Endothelial cell of umbilical vein (primary cell): ENCODE measurements around the gene C4orf50. TPM values are rescaled to one million over a fixed set of nuclear protein-coding genes. Genes with fewer than 3 reads are reported as not detected.

Source experiments
- BruUV-seq: library from RNA; stranded (reverse); fragments of 400-500 nt; replicated peaks from 2 replicates; lab custom pipeline; 2021; lab: Mats Ljungman, UMichigan
- CTCF ChIA-PET: fragments of 300-600, 350-600 bp; sonication (Branson Sonifier 250); formaldehyde crosslinking; loops from one replicate; lab custom pipeline; 2021; ENCODE audit warnings: antibody characterized with exemption, inconsistent platforms; lab: Charles Lee
- POLR2A ChIA-PET: fragments of 300-600, 350-600 bp; sonication (Branson Sonifier 250); formaldehyde crosslinking; loops from one replicate; lab custom pipeline; 2021; ENCODE audit warnings: antibody characterized with exemption, inconsistent platforms; lab: Charles Lee
- DNase-seq: peaks from one replicate; pipeline ENCODE4 v3.0.0-alpha.2; 2011; ENCODE audit warnings: low read depth, low spot score
- FAIRE-seq: peaks from 2 replicates; lab custom pipeline; 2011; peaks lifted over from hg19 to GRCh38; lab: Jason Lieb, UNC
- H2AFZ ChIP-seq: 2 replicates; pipeline ENCODE4 v1.6.0; 2012; ENCODE audit warnings: low read depth, low read length, control low read depth, inconsistent platforms
- H3K27ac ChIP-seq: 2 replicates; pipeline ENCODE4 v1.5.1; 2011; ENCODE audit warnings: low read depth, mild to moderate bottlenecking, control low read depth, low read length, moderate library complexity; ENCODE audit not compliant: insufficient read depth
- H3K27me3 ChIP-seq, 2 experiments: 2 replicates each; pipeline versions ENCODE4 v1.6.0 to v1.6.1; 2011; ENCODE audit warnings: low read length in 2 of 2, mixed read lengths in 1 of 2; ENCODE audit not compliant: control insufficient read depth in 2 of 2, insufficient read depth in 2 of 2
- H3K36me3 ChIP-seq, 2 experiments: 2 replicates in 1 of 2; 3 replicates in 1 of 2; pipeline ENCODE4 v1.5.1; 2011; ENCODE audit warnings: low read length in 2 of 2, mild to moderate bottlenecking in 1 of 2, moderate library complexity in 1 of 2; ENCODE audit not compliant: control insufficient read depth in 2 of 2, insufficient read depth in 2 of 2; ENCODE audit errors: extremely low read depth in 1 of 2
- H3K4me1 ChIP-seq: 3 replicates; pipeline ENCODE4 v1.5.1; 2011; ENCODE audit warnings: mild to moderate bottlenecking, low read length; ENCODE audit not compliant: control insufficient read depth, insufficient read depth; ENCODE audit errors: extremely low read depth
- H3K4me2 ChIP-seq: 2 replicates; pipeline ENCODE4 v1.6.1; 2011; ENCODE audit warnings: low read length, control low read depth, mixed read lengths; ENCODE audit not compliant: insufficient read depth
- H3K4me3 ChIP-seq, 3 experiments: fragments of 200-600 bp in 1 of 3; sonication (generic), shearing (Covaris generic) in 1 of 3; replicated peaks in 1 of 3; 2 replicates each; pipeline ENCODE4 v1.5.1; 2011 to 2016; ENCODE audit warnings: control low read depth in 3 of 3, low read length in 3 of 3, mild to moderate bottlenecking in 2 of 3, inconsistent platforms in 1 of 3, low read depth in 1 of 3, moderate library complexity in 1 of 3; ENCODE audit not compliant: insufficient read depth in 1 of 3
- H3K79me2 ChIP-seq: 2 replicates; pipeline ENCODE4 v1.6.0; 2012; ENCODE audit warnings: low read length, inconsistent platforms; ENCODE audit not compliant: control insufficient read depth, insufficient read depth
- H3K9ac ChIP-seq: replicated peaks from 2 replicates; pipeline ENCODE3; 2011; ENCODE audit warnings: low read length, control low read depth; ENCODE audit not compliant: insufficient read depth; ENCODE audit errors: extremely low read depth
- H3K9me1 ChIP-seq: replicated peaks from 3 replicates; pipeline ENCODE4 v1.6.0; 2011; ENCODE audit warnings: mild to moderate bottlenecking, low read length; ENCODE audit not compliant: control insufficient read depth, insufficient read depth; ENCODE audit errors: extremely low read depth
- H3K9me3 ChIP-seq: replicated peaks from 2 replicates; pipeline ENCODE4 v1.5.1; 2012; ENCODE audit warnings: low read length, inconsistent platforms; ENCODE audit not compliant: control insufficient read depth, insufficient read depth
- H4K20me1 ChIP-seq: replicated peaks from 2 replicates; pipeline ENCODE3; 2011; ENCODE audit warnings: mild to moderate bottlenecking, low read length; ENCODE audit not compliant: control insufficient read depth, insufficient read depth; ENCODE audit errors: extremely low read depth
- EZH2 ChIP-seq: IDR thresholded peaks from 2 replicates; pipeline ENCODE4 v1.6.1; 2012; ENCODE audit warnings: borderline replicate concordance, low read depth, mild to moderate bottlenecking, moderate library complexity, low read length, inconsistent platforms; ENCODE audit not compliant: severe bottlenecking
- FOS ChIP-seq: IDR thresholded peaks from 2 replicates; pipeline ENCODE4 v1.6.1; 2011; ENCODE audit warnings: mild to moderate bottlenecking, low read length, moderate library complexity, borderline replicate concordance; ENCODE audit not compliant: insufficient read depth
- GATA2 ChIP-seq: IDR thresholded peaks from 2 replicates; pipeline ENCODE4 v1.7.0; 2011; ENCODE audit warnings: low read depth, mild to moderate bottlenecking, moderate library complexity, mixed read lengths, low read length; ENCODE audit not compliant: insufficient read length, insufficient read depth
- JUN ChIP-seq: IDR thresholded peaks from 2 replicates; pipeline ENCODE4 v1.6.1; 2011; ENCODE audit warnings: borderline replicate concordance, low read depth; ENCODE audit not compliant: insufficient read length, insufficient read depth
- MYC ChIP-seq: IDR thresholded peaks from one replicate; pipeline ENCODE4 v1.6.1; 2011; ENCODE audit warnings: mild to moderate bottlenecking, low read depth, low read length
- POLR2A ChIP-seq: IDR thresholded peaks from 2 replicates; pipeline ENCODE4 v1.6.1; 2012; ENCODE audit warnings: low read depth, mild to moderate bottlenecking, control low read depth, low read length
- POLR2AphosphoS5 ChIP-seq: IDR thresholded peaks from 2 replicates; pipeline ENCODE4 v1.6.1; 2012; ENCODE audit warnings: low read depth, mild to moderate bottlenecking, control low read depth, low read length, moderate library complexity; ENCODE audit not compliant: insufficient read depth
- dilution Hi-C: fragments of 300-500 bp; cut with MboI; formaldehyde crosslinking; loops from one replicate; pipeline ENCODE4 v1.15.0; 2019; ENCODE audit warnings: low sequenced_read_pairs; ENCODE audit not compliant: extremely low pct_ligation_motif_present
- intact Hi-C: fragments of 100-400 bp; cut with micrococcal nuclease; formaldehyde crosslinking; loops from one replicate; pipeline ENCODE4 v1.10.0; 2022
- polyA plus RNA-seq, 4 experiments: library from polyadenylated mRNA; depleted of rRNA in 3 of 4; stranded (reverse) in 3 of 4; unstranded in 1 of 4; fragments of >200 nt; gene quantifications; 2 replicates each; pipeline versions ENCODE4 v1.2.1 to v1.2.3, GENCODE V29; 2011 to 2012; ENCODE audit warnings: missing spikeins in 1 of 4
- total RNA-seq: library from RNA; stranded (reverse); gene quantifications from 2 replicates; pipeline ENCODE4 v1.2.3, GENCODE V29; 2021
- TF ChIP-seq, protein P1 (sequence below): IDR thresholded peaks from 2 replicates; pipeline ENCODE4 v1.6.1; 2011; ENCODE audit not compliant: insufficient read depth, insufficient read length
- TF ChIP-seq, protein P2 (sequence below), 2 donors: IDR thresholded peaks; 1 replicate in 1 of 2; 2 replicates in 1 of 2; pipeline ENCODE4 v1.5.1; 2011; ENCODE audit warnings: low read length in 2 of 2, mild to moderate bottlenecking in 2 of 2, moderate library complexity in 2 of 2, control low read depth in 1 of 2, inconsistent platforms in 1 of 2, low read depth in 1 of 2; ENCODE audit not compliant: insufficient read depth in 1 of 2; ENCODE audit errors: extremely low read depth in 1 of 2

C4orf50 gene
- total and polyA plus RNA-seq, 2 donors (not counting 3 experiments of a cell fraction or from before 2014, with no cell fraction given) = not detected

DNA sequence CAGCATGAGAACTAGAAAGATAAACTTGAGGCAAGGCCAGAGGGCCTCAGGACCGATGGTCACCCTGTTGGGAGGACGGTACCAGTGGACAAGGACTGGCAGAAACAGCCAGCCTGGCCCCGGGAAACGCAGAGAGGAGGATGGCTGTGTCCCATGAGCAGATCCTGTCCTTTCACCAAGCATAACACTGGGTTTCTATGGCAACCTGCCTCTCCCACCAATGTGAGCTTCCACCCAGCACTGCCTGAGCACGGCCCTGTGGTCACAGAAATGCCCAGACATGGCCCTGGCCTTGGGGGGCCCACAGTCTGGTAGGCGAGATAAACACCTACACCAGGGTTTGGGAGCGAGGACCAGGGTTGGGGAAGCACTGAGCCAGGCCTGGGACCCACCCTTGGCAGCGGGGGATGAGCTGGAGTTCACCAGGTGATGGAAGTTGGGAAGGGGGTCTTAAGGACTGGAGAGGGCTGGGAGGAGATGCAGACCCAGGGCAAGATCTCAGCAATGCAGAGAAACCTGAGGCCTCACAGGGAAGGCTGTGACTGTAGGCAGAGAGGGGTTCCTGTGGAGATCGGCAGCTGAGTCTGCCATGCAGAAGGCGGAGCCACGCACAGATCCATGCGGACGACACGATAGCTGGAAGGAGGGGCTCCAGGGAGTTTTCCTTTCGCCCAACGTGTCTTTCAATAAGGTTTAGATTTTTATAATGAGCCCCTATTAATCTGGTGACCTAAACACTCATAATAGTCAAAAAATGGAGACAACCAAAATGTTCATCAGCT is 92.6 kb downstream of the C4orf50 start:
- H3K36me3 ChIP-seq = no peaks in the 10 kb centered on the region
- H3K4me1 ChIP-seq = no peaks in the 10 kb centered on the region
- BruUV-seq = no TSS peak
- dilution Hi-C loops (no loop called here), intact Hi-C loops (no loop called here)
- POLR2A ChIA-PET = no interaction called here
- DNase-seq (no peak), FAIRE-seq (no peak)
- CTCF ChIA-PET = no interaction called here
- H3K9ac ChIP-seq = no peak overlapping the region
- H3K79me2 ChIP-seq = no peaks in the 10 kb centered on the region
- no peak overlapping the region for H3K4me2 ChIP-seq
- no peaks in the 10 kb centered on the region for H3K9me1 ChIP-seq
- H2AFZ ChIP-seq = no peak overlapping the region
- H4K20me1 ChIP-seq = no peaks in the 10 kb centered on the region
- H3K4me3 ChIP-seq = no peak overlapping the region
- H3K27ac ChIP-seq = no peak overlapping the region
- H3K27me3 ChIP-seq = no peaks in the 10 kb centered on the region
- TF ChIP-seq, protein P1, sequence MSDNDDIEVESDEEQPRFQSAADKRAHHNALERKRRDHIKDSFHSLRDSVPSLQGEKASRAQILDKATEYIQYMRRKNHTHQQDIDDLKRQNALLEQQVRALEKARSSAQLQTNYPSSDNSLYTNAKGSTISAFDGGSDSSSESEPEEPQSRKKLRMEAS = no peak
- no peak for TF ChIP-seq GATA2
- H3K9me3 ChIP-seq = no peaks in the 10 kb centered on the region

DNA sequence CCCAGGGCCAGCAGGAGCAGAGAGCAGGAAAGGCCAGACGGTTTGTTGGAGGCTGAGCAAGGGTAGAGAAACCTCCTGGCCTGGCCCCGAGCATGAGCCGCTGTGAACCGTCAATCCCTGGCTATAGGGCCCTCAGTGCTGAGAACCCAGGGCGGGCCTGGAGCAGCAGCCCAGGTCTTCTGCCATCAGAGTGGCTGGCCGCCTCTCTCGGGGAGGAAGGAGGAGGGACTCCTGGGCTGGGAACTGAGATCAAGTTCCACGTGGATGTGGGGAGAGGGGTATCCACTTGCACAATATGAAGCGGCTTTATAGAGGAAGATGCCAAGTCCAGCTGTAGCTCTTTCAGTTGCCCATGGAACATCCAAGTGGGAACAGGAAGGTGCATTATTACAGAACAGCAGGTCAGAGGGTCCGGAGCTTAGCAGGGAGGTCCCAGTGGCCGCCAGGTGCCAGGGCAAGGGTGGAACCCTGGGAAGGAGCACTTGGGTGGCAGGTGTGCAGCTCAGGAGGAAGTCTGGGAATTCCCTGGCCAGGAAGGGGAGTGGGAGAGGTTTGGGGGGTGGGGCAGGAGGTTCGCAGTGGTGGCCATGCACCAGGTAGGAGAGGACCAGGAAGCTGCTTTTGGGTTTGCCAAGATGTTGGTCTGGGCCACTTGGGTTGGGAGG is 93.6 kb downstream of the C4orf50 start:
- POLR2A ChIA-PET = no interaction called here
- Histone ChIP-seq H3K79me2 (no peaks in the 10 kb centered on the region), H3K4me3 (no peak overlapping the region), H3K9me1 (no peaks in the 10 kb centered on the region), H3K9me3 (no peaks in the 10 kb centered on the region), H3K4me1 (no peaks in the 10 kb centered on the region), H3K4me2 (no peak overlapping the region), H3K9ac (no peak overlapping the region), H2AFZ (no peak overlapping the region), H3K27me3 (no peaks in the 10 kb centered on the region), H3K36me3 (no peaks in the 10 kb centered on the region), H4K20me1 (no peaks in the 10 kb centered on the region), H3K27ac (no peak overlapping the region)
- TF ChIP-seq FOS (no peak), JUN (no peak), EZH2 (no peak), MYC (no peak), POLR2AphosphoS5 (no peak), GATA2 (no peak), POLR2A (no peak)
- TF ChIP-seq, protein P2, sequence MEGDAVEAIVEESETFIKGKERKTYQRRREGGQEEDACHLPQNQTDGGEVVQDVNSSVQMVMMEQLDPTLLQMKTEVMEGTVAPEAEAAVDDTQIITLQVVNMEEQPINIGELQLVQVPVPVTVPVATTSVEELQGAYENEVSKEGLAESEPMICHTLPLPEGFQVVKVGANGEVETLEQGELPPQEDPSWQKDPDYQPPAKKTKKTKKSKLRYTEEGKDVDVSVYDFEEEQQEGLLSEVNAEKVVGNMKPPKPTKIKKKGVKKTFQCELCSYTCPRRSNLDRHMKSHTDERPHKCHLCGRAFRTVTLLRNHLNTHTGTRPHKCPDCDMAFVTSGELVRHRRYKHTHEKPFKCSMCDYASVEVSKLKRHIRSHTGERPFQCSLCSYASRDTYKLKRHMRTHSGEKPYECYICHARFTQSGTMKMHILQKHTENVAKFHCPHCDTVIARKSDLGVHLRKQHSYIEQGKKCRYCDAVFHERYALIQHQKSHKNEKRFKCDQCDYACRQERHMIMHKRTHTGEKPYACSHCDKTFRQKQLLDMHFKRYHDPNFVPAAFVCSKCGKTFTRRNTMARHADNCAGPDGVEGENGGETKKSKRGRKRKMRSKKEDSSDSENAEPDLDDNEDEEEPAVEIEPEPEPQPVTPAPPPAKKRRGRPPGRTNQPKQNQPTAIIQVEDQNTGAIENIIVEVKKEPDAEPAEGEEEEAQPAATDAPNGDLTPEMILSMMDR (IDR thresholded peaks at IDR 0.05; ENCODE audit: extremely low read depth in 1 of 2, insufficient read depth in 1 of 2, low read depth in 1 of 2, low read length in 2 of 2) = no peak
- TF ChIP-seq, protein P1 = no peak
- dilution Hi-C loops (no loop called here), intact Hi-C loops (no loop called here)
- DNase-seq = no peak
- no TSS peak for BruUV-seq
- CTCF ChIA-PET = interaction anchor here (1.2 kb wide), 1 partner anchor 10 kb away, joined by 3 read pairs; no protein-coding TSS in a partner anchor
- FAIRE-seq = no peak
